K562 (cell line): ENCODE data around the gene TCEANC2. TPM values are rescaled to one million over a fixed set of nuclear protein-coding genes. Genes with fewer than 3 reads are reported as not detected.
A peak's percentile ranks its signal among the peaks of the same experiment; 100 is the strongest.

Experiments
- ATAC-seq: fragments of 200-7000 bp; cut with Tn5 transposase; 3 replicates; pipeline ENCODE4 v1.9.1; 2020; ENCODE audit warnings: moderate library complexity
- BruUV-seq: library from RNA; stranded (reverse); fragments of 400-500 nt; replicated peaks from 2 replicates; lab custom pipeline; 2021; lab: Mats Ljungman, UMichigan
- CTCF ChIA-PET: fragments of 300-600 bp; formaldehyde crosslinking; extraction: SDS; loops from one replicate; lab custom pipeline; 2021; ENCODE audit warnings: low intra/inter-chr PET ratio; lab: Yijun Ruan, JAX
- POLR2A ChIA-PET: fragments of 300-600, 350-650 bp; sonication (Branson Sonifier 250); formaldehyde crosslinking; extraction: SDS; loops from one replicate; lab custom pipeline; 2021; ENCODE audit warnings: antibody characterized with exemption, inconsistent platforms; lab: Yijun Ruan, JAX
- DNase-seq, 4 experiments: peaks; one replicate each; pipeline versions ENCODE4 v3.0.0 to v3.0.0-alpha.2; 2011 to 2018; ENCODE audit warnings: low spot score in 3 of 4, mixed read lengths in 3 of 4; ENCODE audit errors: extremely low read depth in 1 of 4
- FAIRE-seq: peaks from 2 replicates; lab custom pipeline; 2011; peaks lifted over from hg19 to GRCh38; lab: Jason Lieb, UNC
- H2AFZ ChIP-seq: 2 replicates; pipeline ENCODE4 v1.6.0; 2011; ENCODE audit warnings: low read depth, low read length, control low read depth, inconsistent platforms
- H3K27ac ChIP-seq: fragments of 200-600 bp; 3 replicates; pipeline ENCODE4 v1.8.0; 2011; ENCODE audit warnings: low read depth, mild to moderate bottlenecking, control low read depth, inconsistent platforms, low read length, moderate library complexity, mixed read lengths; ENCODE audit errors: extremely low read depth
- H3K27me3 ChIP-seq, 2 experiments: fragments of 300-600 bp in 1 of 2; 2 replicates in 1 of 2; 3 replicates in 1 of 2; pipeline versions ENCODE4 v1.6.0 to v1.8.0; 2011; ENCODE audit warnings: inconsistent platforms in 2 of 2, low read length in 2 of 2, mild to moderate bottlenecking in 1 of 2, mixed read lengths in 1 of 2, moderate library complexity in 1 of 2; ENCODE audit not compliant: control insufficient read depth in 2 of 2, insufficient read depth in 2 of 2
- H3K36me3 ChIP-seq: fragments of 300-600 bp; 3 replicates; pipeline ENCODE4 v1.8.0; 2011; ENCODE audit warnings: mild to moderate bottlenecking, low read length, inconsistent platforms; ENCODE audit not compliant: control insufficient read depth, insufficient read depth
- H3K4me1 ChIP-seq, 2 experiments: fragments of 200-600 bp in 1 of 2; replicated peaks in 1 of 2; 2 replicates in 1 of 2; 3 replicates in 1 of 2; pipeline versions ENCODE4 v1.5.1 to v1.8.0; 2011; ENCODE audit warnings: inconsistent platforms in 2 of 2, low read length in 2 of 2, mild to moderate bottlenecking in 1 of 2, mixed read lengths in 1 of 2, moderate library complexity in 1 of 2; ENCODE audit not compliant: control insufficient read depth in 2 of 2, insufficient read depth in 2 of 2
- H3K4me2 ChIP-seq: 2 replicates; pipeline ENCODE4 v1.6.1; 2011; ENCODE audit warnings: low read length, control low read depth, inconsistent platforms, mixed read lengths; ENCODE audit not compliant: insufficient read depth
- H3K4me3 ChIP-seq: fragments of 200-600 bp; sonication (generic), shearing (Covaris generic); 2 replicates; pipeline ENCODE4 v1.5.1; 2016; ENCODE audit warnings: control low read depth, inconsistent platforms
- H3K79me2 ChIP-seq: fragments of 200-600 bp; 3 replicates; pipeline ENCODE4 v1.8.0; 2011; ENCODE audit warnings: low read length, inconsistent platforms; ENCODE audit not compliant: control insufficient read depth, insufficient read depth
- H3K9ac ChIP-seq, 2 experiments: 2 replicates each; pipeline versions ENCODE4 v1.6.0 to v1.6.1; 2011; ENCODE audit warnings: low read depth in 2 of 2, low read length in 2 of 2, control low read depth in 1 of 2, inconsistent platforms in 1 of 2, mild to moderate bottlenecking in 1 of 2, mixed read lengths in 1 of 2; ENCODE audit not compliant: insufficient read depth in 1 of 2
- H3K9me1 ChIP-seq: one replicate; pipeline ENCODE4 v1.6.0; 2011; ENCODE audit warnings: inconsistent platforms, mild to moderate bottlenecking, low read length, moderate library complexity; ENCODE audit not compliant: control insufficient read depth, insufficient read depth
- H3K9me3 ChIP-seq: replicated peaks from 2 replicates; pipeline ENCODE4 v1.5.1; 2011; ENCODE audit warnings: low read depth, low read length, inconsistent platforms; ENCODE audit not compliant: control insufficient read depth, insufficient read depth
- H4K20me1 ChIP-seq: replicated peaks from 2 replicates; pipeline ENCODE4 v1.6.1; 2011; ENCODE audit warnings: low read length, inconsistent platforms, mixed read lengths; ENCODE audit not compliant: control insufficient read depth, insufficient read depth
- NFIC ChIP-seq: fragments of 450-650 bp; IDR thresholded peaks from 2 replicates; pipeline ENCODE4 v1.6.1; 2017; ENCODE audit warnings: mild to moderate bottlenecking, inconsistent platforms
- USF1 ChIP-seq: sonication (generic); formaldehyde crosslinking; IDR thresholded peaks from 2 replicates; pipeline ENCODE4 v1.9.0; 2022; ENCODE audit warnings: mild to moderate bottlenecking, missing genetic modification reagents
- USF2 ChIP-seq: sonication (generic); formaldehyde crosslinking; IDR thresholded peaks from 2 replicates; pipeline ENCODE4 v1.5.0; 2020; ENCODE audit warnings: missing genetic modification reagents
- ZBTB1 ChIP-seq: sonication (generic); formaldehyde crosslinking; IDR thresholded peaks from 2 replicates; pipeline ENCODE4 v1.8.1; 2023; ENCODE audit warnings: missing genetic modification reagents, low read depth, mild to moderate bottlenecking, borderline replicate concordance
- ZNF143 ChIP-seq: sonication (generic); formaldehyde crosslinking; IDR thresholded peaks from 2 replicates; pipeline ENCODE4 v1.9.0; 2022; ENCODE audit warnings: mild to moderate bottlenecking, missing genetic modification reagents
- WGBS: fragments of 100-300 bp; shearing (Covaris generic); methylation state at CpG from one replicate; pipeline ENCODE4 v1.1.6; 2016; ENCODE audit warnings: low coverage, mixed read lengths; ENCODE audit not compliant: insufficient coverage; ENCODE audit errors: missing lambda C conversion rate; 5-methylcytosine and 5-hydroxymethylcytosine counted together
- in situ Hi-C: fragments of 300-500 bp; cut with MboI; formaldehyde crosslinking; loops from 4 replicates; pipeline ENCODE4 v1.15.0; 2018; ENCODE audit warnings: inconsistent platforms, mixed read lengths
- intact Hi-C: fragments of 100-400 bp; cut with micrococcal nuclease; formaldehyde crosslinking; loops from 2 replicates; pipeline ENCODE4 v1.14.2; 2022
- polyA plus RNA-seq, 8 experiments: library from polyadenylated mRNA; depleted of rRNA in 4 of 8; stranded (reverse) in 5 of 8; unstranded in 3 of 8; fragments of >200 nt; fragmentation: Nextera tagmentation in 2 of 8; fragmentation: Illumina TruSeq in 1 of 8; extraction: Ambion mirVana in 2 of 8; extraction: Trizol in 1 of 8; gene quantifications; 2 replicates each; pipeline versions ENCODE4 v1.2.1 to v1.2.3, GENCODE V29; 2011 to 2014; ENCODE audit warnings: inconsistent platforms in 1 of 8, missing spikeins in 1 of 8
- total RNA-seq, 7 experiments: library from RNA; depleted of rRNA in 6 of 7; stranded (reverse); fragments of >200 nt in 6 of 7; fragmentation: Illumina TruSeq in 2 of 7; extraction: Trizol in 2 of 7; gene quantifications; 2 replicates each; pipeline versions ENCODE4 v1.2.1 to v1.2.3, GENCODE V29; 2011 to 2021; ENCODE audit warnings: low replicate concordance in 1 of 7

The TCEANC2 gene
- total and polyA plus RNA-seq, 9 of the 15 experiments (the other 6 are each of a cell fraction or from before 2014, with no cell fraction given): 3.3 to 10.2 (median 7.0) TPM

GRCh38 chr1:54124472-54124871 is 71.1 kb downstream of the TCEANC2 start:
- intact Hi-C loops (loop anchor here (5.0 to 10.0 kb wide), 4 partner anchors 43 to 540 kb away; partner anchors contain the start of genes CYB5RL and MRPL37), in situ Hi-C loops (loop anchor here (5.0 kb wide), 1 partner anchor 373 kb away; no protein-coding TSS in a partner anchor)
- H3K79me2 ChIP-seq: no peaks in the 10 kb centered on the region
- peaks cover 7 to 21% of the 10 kb centered on the region in 2 experiments; a peak in 4 of 5 replicates for H3K4me1 ChIP-seq
- no peak overlapping the region for H3K4me2 ChIP-seq
- CTCF ChIA-PET: interaction anchor here (0.6 kb wide), 1 partner anchor 364 kb away, joined by 3 read pairs; no protein-coding TSS in a partner anchor
- H3K9me1 ChIP-seq: no peaks in the 10 kb centered on the region
- no peak for DNase-seq
- TF ChIP-seq NFIC: peak; percentile 84
- TF ChIP-seq USF1 (CRISPR knock-in tag): 0 out of 2 replicates have a peak, but pooled peaks have one; percentile 31
- TF ChIP-seq ZNF143 (CRISPR knock-in tag): no peak
- TF ChIP-seq ZBTB1: no peak
- TF ChIP-seq USF2: peak; percentile 5; the same call in 1 of the 2 replicates
- TF ChIP-seq, all 486 proteins: peak for 3
- no peak overlapping the region for H3K4me3 ChIP-seq
- no peak overlapping the region for H3K9ac ChIP-seq
- FAIRE-seq: no peak
- no TSS peak for BruUV-seq
- no peak overlapping the region for H3K27ac ChIP-seq
- ATAC-seq: no peak
- no peaks in the 10 kb centered on the region; the same call in 2 of the 3 replicates for H3K36me3 ChIP-seq
- H4K20me1 ChIP-seq: peaks cover 5% of the 10 kb centered on the region; the same call in 1 of the 2 replicates
- peaks cover 3 to 30% of the 10 kb centered on the region in 2 experiments; a peak in 3 of 5 replicates for H3K27me3 ChIP-seq
- POLR2A ChIA-PET: interaction anchor here (0.9 to 1.3 kb wide), 2 partner anchors 10 to 91 kb away, joined by 3 to 9 read pairs; no protein-coding TSS in a partner anchor
- no peak overlapping the region for H2AFZ ChIP-seq
- WGBS: 13% methylated on average over 9 of the region's 9 CpGs
- H3K9me3 ChIP-seq: 0 out of 2 replicates have a peak, but pooled peaks cover 3% of the 10 kb centered on the region
